HEK293 (cell line): ENCODE results near the gene SESN1.

Experiments used
- CTCF ChIP-seq: fragments of 450-650 bp; formaldehyde crosslinking; IDR thresholded peaks from 2 replicates; pipeline ENCODE4 v1.5.1; 2016; ENCODE audit warnings: missing biosample characterization, missing genetic modification characterization
- HOXC10 ChIP-seq: sonication (generic); formaldehyde crosslinking; IDR thresholded peaks from 2 replicates; pipeline ENCODE4 v1.8.1; 2023; ENCODE audit warnings: mild to moderate bottlenecking, missing genetic modification reagents
- REST ChIP-seq: fragments of 450-650 bp; formaldehyde crosslinking; IDR thresholded peaks from 2 replicates; pipeline ENCODE4 v1.5.1; 2016; ENCODE audit warnings: missing biosample characterization, missing genetic modification characterization
- TCF7L2 ChIP-seq: IDR thresholded peaks from 2 replicates; pipeline ENCODE4 v1.6.1; 2011; ENCODE audit warnings: low read depth, mild to moderate bottlenecking, inconsistent platforms, low read length, moderate library complexity, borderline replicate concordance
- ZBTB49 ChIP-seq: fragments of 450-650 bp; formaldehyde crosslinking; IDR thresholded peaks from 2 replicates; pipeline ENCODE4 v1.5.1; 2016; ENCODE audit warnings: missing biosample characterization, missing genetic modification characterization, low read depth
- ZNF175 ChIP-seq: fragments of 450-650 bp; formaldehyde crosslinking; IDR thresholded peaks from 2 replicates; pipeline ENCODE4 v1.5.1; 2016; ENCODE audit warnings: missing biosample characterization, missing genetic modification characterization
- ZNF398 ChIP-seq: fragments of 450-650 bp; formaldehyde crosslinking; IDR thresholded peaks from 2 replicates; pipeline ENCODE4 v1.5.1; 2017; ENCODE audit warnings: missing biosample characterization, missing genetic modification characterization
- ZNF423 ChIP-seq: fragments of 450-650 bp; formaldehyde crosslinking; IDR thresholded peaks from 2 replicates; pipeline ENCODE4 v1.5.1; 2016; ENCODE audit warnings: missing biosample characterization, missing genetic modification characterization
- ZNF549 ChIP-seq: fragments of 450-650 bp; IDR thresholded peaks from 2 replicates; pipeline ENCODE4 v1.5.1; 2018; ENCODE audit warnings: missing biosample characterization, missing genetic modification characterization, mild to moderate bottlenecking, inconsistent platforms, moderate library complexity
- ZNF555 ChIP-seq: fragments of 450-650 bp; formaldehyde crosslinking; conservative IDR thresholded peaks from 2 replicates; pipeline ENCODE4 v1.5.1; 2017; ENCODE audit warnings: missing biosample characterization, mild to moderate bottlenecking, missing genetic modification characterization, inconsistent platforms
- ZNF639 ChIP-seq: fragments of 450-650 bp; formaldehyde crosslinking; IDR thresholded peaks from 2 replicates; pipeline ENCODE4 v1.5.1; 2016; ENCODE audit warnings: missing biosample characterization, missing genetic modification characterization
- ZNF776 ChIP-seq: fragments of 450-650 bp; formaldehyde crosslinking; IDR thresholded peaks from 2 replicates; pipeline ENCODE4 v1.5.0; 2017; ENCODE audit warnings: missing biosample characterization, missing genetic modification characterization, borderline replicate concordance
- ZSCAN16 ChIP-seq: fragments of 450-650 bp; formaldehyde crosslinking; IDR thresholded peaks from 2 replicates; pipeline ENCODE4 v1.5.1; 2016; ENCODE audit warnings: missing biosample characterization, missing genetic modification characterization

GRCh38 chr6:109121411-109121810 is 26.8 kb upstream of the SESN1 start:
- no peak for TF ChIP-seq CTCF
- no peak for TF ChIP-seq TCF7L2
- no peak for TF ChIP-seq REST
- no peak for TF ChIP-seq ZNF398
- no peak for TF ChIP-seq ZBTB49 (tag by site-specific recombination)
- no peak for TF ChIP-seq ZSCAN16 (tag by site-specific recombination)
- TF ChIP-seq ZNF639 (tag by site-specific recombination) = no peak
- no peak for TF ChIP-seq ZNF555
- no peak for TF ChIP-seq ZNF549 (tag by site-specific recombination)
- TF ChIP-seq ZNF776 = no peak
- TF ChIP-seq ZNF423 (tag by site-specific recombination) = no peak
- no peak for TF ChIP-seq HOXC10 (CRISPR knock-in tag)
- no peak for TF ChIP-seq ZNF175 (tag by site-specific recombination)
